HCT116 (cell line): ENCODE measurements around the gene AGAP1. TPM values are rescaled to one million over a fixed set of nuclear protein-coding genes. Genes with fewer than 3 reads are reported as not detected.

ENCODE experiments used
- ATAC-seq: fragments of 200-7000 bp; cut with Tn5 transposase; 2 replicates; pipeline ENCODE4 v1.9.1; 2020; ENCODE audit warnings: mild to moderate bottlenecking, moderate library complexity
- BruUV-seq: library from RNA; stranded (reverse); fragments of 400-500 nt; replicated peaks from 2 replicates; lab custom pipeline; 2021; lab: Mats Ljungman, UMichigan
- CTCF ChIA-PET: fragments of 300-600 bp; sonication (Branson Sonifier 250); formaldehyde crosslinking; loops from one replicate; lab custom pipeline; 2021; ENCODE audit warnings: antibody characterized with exemption; lab: Charles Lee
- POLR2A ChIA-PET: fragments of 300-600, 350-600 bp; sonication (Branson Sonifier 250); formaldehyde crosslinking; loops from one replicate; lab custom pipeline; 2021; ENCODE audit warnings: antibody characterized with exemption; lab: Charles Lee
- RAD21 ChIA-PET, 2 experiments: fragments of 300-600 bp; sonication (Branson Sonifier 250); formaldehyde crosslinking; loops; one replicate each; lab custom pipeline; 2023; ENCODE audit warnings: low total read pairs in 2 of 2; ENCODE audit not compliant: uncharacterized antibody in 2 of 2, unreplicated experiment in 2 of 2, low non-redundant PET in 1 of 2; lab: Charles Lee
- DNase-seq: peaks from one replicate; pipeline ENCODE4 v3.0.0-alpha.2; 2010; ENCODE audit warnings: low read depth, low spot score
- H2AFZ ChIP-seq: fragments of 200-600 bp; shearing (Covaris generic), sonication (generic); 2 replicates; pipeline ENCODE4 v1.6.1; 2017; ENCODE audit warnings: low read depth, mixed run types, mixed read lengths, antibody characterized with exemption, low read length; ENCODE audit not compliant: poor library complexity, severe bottlenecking
- H3K27ac ChIP-seq: 2 replicates; pipeline ENCODE4 v1.5.1; 2012; ENCODE audit warnings: low read depth, low read length
- H3K27me3 ChIP-seq: fragments of 200-600 bp; sonication (generic); 2 replicates; pipeline ENCODE4 v1.6.1; 2016; ENCODE audit warnings: mixed run types, low read length, mixed read lengths; ENCODE audit not compliant: insufficient read depth
- H3K36me3 ChIP-seq, 2 experiments: fragments of 200-500 bp in 1 of 2; fragments of 200-600 bp in 1 of 2; sonication (Bioruptor generic) in 1 of 2; sonication (generic) in 1 of 2; 2 replicates each; pipeline versions ENCODE4 v1.5.1 to v1.6.1; 2014 to 2016; ENCODE audit warnings: low read length in 2 of 2, inconsistent platforms in 1 of 2, mixed read lengths in 1 of 2, mixed run types in 1 of 2; ENCODE audit not compliant: insufficient read depth in 2 of 2, control insufficient read depth in 1 of 2
- H3K4me1 ChIP-seq, 2 experiments: fragments of 200-600 bp in 1 of 2; sonication (generic) in 1 of 2; 2 replicates each; pipeline versions ENCODE4 v1.5.1 to v1.6.1; 2012 to 2017; ENCODE audit warnings: low read length in 2 of 2, inconsistent platforms in 1 of 2, mild to moderate bottlenecking in 1 of 2, mixed read lengths in 1 of 2, mixed run types in 1 of 2, moderate library complexity in 1 of 2; ENCODE audit not compliant: insufficient read depth in 2 of 2, control insufficient read depth in 1 of 2
- H3K4me2 ChIP-seq: fragments of 200-600 bp; sonication (generic); 2 replicates; pipeline ENCODE4 v1.6.1; 2017; ENCODE audit warnings: mixed run types, low read length, mixed read lengths
- H3K4me3 ChIP-seq, 2 experiments: fragments of 200-600 bp in 1 of 2; sonication (generic) in 1 of 2; replicated peaks in 1 of 2; 2 replicates each; pipeline ENCODE4 v1.5.1; 2011 to 2016; ENCODE audit warnings: low read length in 2 of 2, control low read depth in 1 of 2, low read depth in 1 of 2, mild to moderate bottlenecking in 1 of 2, mixed read lengths in 1 of 2, mixed run types in 1 of 2
- H3K79me2 ChIP-seq: fragments of 200-600 bp; sonication (generic); 2 replicates; pipeline ENCODE4 v1.6.1; 2017; ENCODE audit warnings: mild to moderate bottlenecking, mixed run types, low read length, moderate library complexity, mixed read lengths; ENCODE audit not compliant: insufficient read depth
- H3K9ac ChIP-seq: fragments of 200-600 bp; sonication (generic); 2 replicates; pipeline ENCODE4 v1.6.1; 2016; ENCODE audit warnings: low read length, mixed read lengths
- H3K9me2 ChIP-seq: fragments of 200-600 bp; sonication (generic), shearing (Covaris generic); 2 replicates; pipeline ENCODE4 v1.6.1; 2017; ENCODE audit warnings: mixed run types, mild to moderate bottlenecking, moderate library complexity; ENCODE audit not compliant: insufficient read depth
- H3K9me3 ChIP-seq, 2 experiments: fragments of 200-500 bp in 1 of 2; fragments of 200-600 bp in 1 of 2; sonication (Bioruptor generic) in 1 of 2; sonication (generic) in 1 of 2; 2 replicates each; pipeline ENCODE4 v1.6.1; 2014 to 2017; ENCODE audit warnings: low read length in 2 of 2, mixed read lengths in 2 of 2, inconsistent platforms in 1 of 2, low read depth in 1 of 2, mild to moderate bottlenecking in 1 of 2, mixed run types in 1 of 2, moderate library complexity in 1 of 2; ENCODE audit not compliant: control insufficient read depth in 1 of 2, insufficient read depth in 1 of 2
- H4K20me1 ChIP-seq: fragments of 200-600 bp; sonication (generic), shearing (Covaris generic); 2 replicates; pipeline ENCODE4 v1.6.1; 2017; ENCODE audit warnings: mixed run types, mild to moderate bottlenecking, moderate library complexity; ENCODE audit not compliant: insufficient read depth
- ATF3 ChIP-seq: IDR thresholded peaks from 2 replicates; pipeline ENCODE4 v1.6.1; 2012
- CBX3 ChIP-seq: IDR thresholded peaks from 2 replicates; pipeline ENCODE4 v1.6.1; 2012; ENCODE audit warnings: low read depth
- CEBPB ChIP-seq: IDR thresholded peaks from 2 replicates; pipeline ENCODE4 v1.6.1; 2012; ENCODE audit warnings: low read depth
- EGR1 ChIP-seq: IDR thresholded peaks from 2 replicates; pipeline ENCODE4 v1.6.1; 2012; ENCODE audit warnings: low read depth
- ELF1 ChIP-seq: IDR thresholded peaks from 2 replicates; pipeline ENCODE4 v1.6.1; 2012; ENCODE audit warnings: low read depth, borderline replicate concordance
- EZH2 ChIP-seq: fragments of 200-600 bp; sonication (generic); IDR thresholded peaks from 2 replicates; pipeline ENCODE4 v1.6.1; 2017; ENCODE audit warnings: antibody characterized with exemption, mixed run types
- FOSL1 ChIP-seq: IDR thresholded peaks from 2 replicates; pipeline ENCODE4 v1.6.1; 2012; ENCODE audit warnings: low read depth
- JUND ChIP-seq: IDR thresholded peaks from 2 replicates; pipeline ENCODE4 v1.6.1; 2012
- MAX ChIP-seq: IDR thresholded peaks from 2 replicates; pipeline ENCODE4 v1.6.1; 2012
- POLR2A ChIP-seq: IDR thresholded peaks from 2 replicates; pipeline ENCODE4 v1.7.0; 2011; ENCODE audit warnings: borderline replicate concordance; ENCODE audit not compliant: insufficient read depth, insufficient read length; ENCODE audit errors: extremely low read depth
- RAD21 ChIP-seq: IDR thresholded peaks from 2 replicates; pipeline ENCODE4 v1.6.1; 2012; ENCODE audit warnings: low read depth, mild to moderate bottlenecking
- REST ChIP-seq: IDR thresholded peaks from 2 replicates; pipeline ENCODE4 v1.6.1; 2012; ENCODE audit warnings: low read depth
- SIN3A ChIP-seq: IDR thresholded peaks from 2 replicates; pipeline ENCODE4 v1.6.1; 2012; ENCODE audit warnings: low read depth
- SP1 ChIP-seq: IDR thresholded peaks from 2 replicates; pipeline ENCODE4 v1.6.1; 2012; ENCODE audit warnings: low read depth
- SRF ChIP-seq: IDR thresholded peaks from 2 replicates; pipeline ENCODE4 v1.6.1; 2012; ENCODE audit warnings: low read depth
- TCF7L2 ChIP-seq: IDR thresholded peaks from 2 replicates; pipeline ENCODE4 v1.7.0; 2011; ENCODE audit warnings: borderline replicate concordance, inconsistent platforms; ENCODE audit not compliant: insufficient read depth, insufficient read length; ENCODE audit errors: extremely low read depth
- YY1 ChIP-seq: IDR thresholded peaks from 2 replicates; pipeline ENCODE4 v1.6.1; 2011; ENCODE audit warnings: low read length, low read depth, moderate library complexity, mild to moderate bottlenecking; ENCODE audit not compliant: insufficient replicate concordance; ENCODE audit errors: extremely low read depth
- ZBTB33 ChIP-seq: IDR thresholded peaks from 2 replicates; pipeline ENCODE4 v1.6.1; 2011; ENCODE audit warnings: mild to moderate bottlenecking, low read length, moderate library complexity; ENCODE audit not compliant: insufficient replicate concordance; ENCODE audit errors: extremely low read depth
- ZFX ChIP-seq: fragments of 450-650 bp; IDR thresholded peaks from 2 replicates; pipeline ENCODE4 v1.6.1; 2017
- ZNF274 ChIP-seq: fragments of 200-500 bp; sonication (Bioruptor generic); IDR thresholded peaks from 2 replicates; pipeline ENCODE4 v1.6.1; 2014; ENCODE audit warnings: mild to moderate bottlenecking, low read depth, low read length, inconsistent platforms
- intact Hi-C: fragments of 100-400 bp; cut with micrococcal nuclease; formaldehyde crosslinking; loops from 2 replicates; pipeline ENCODE4 v1.10.0; 2022
- total RNA-seq: library from RNA; stranded (reverse); gene quantifications from one replicate; pipeline ENCODE4 v1.2.1, GENCODE V29; 2021; ENCODE audit not compliant: unreplicated experiment

AGAP1 gene
- total RNA-seq, 1 experiment from 2014 or later, result 43.8 TPM

GRCh38 chr2:235626658-235627057 is 132.8 kb downstream of the AGAP1 start:
- Histone ChIP-seq H3K4me2 (no peak overlapping the region), H4K20me1 (peaks cover 10% of the 10 kb centered on the region), H3K4me1 (no peaks in the 10 kb centered on the region), H3K4me3 (no peak overlapping the region), H3K36me3 (no peaks in the 10 kb centered on the region), H2AFZ (no peak overlapping the region), H3K79me2 (peaks cover 89% of the 10 kb centered on the region), H3K27ac (no peak overlapping the region), H3K27me3 (no peaks in the 10 kb centered on the region), H3K9me3 (no peaks in the 10 kb centered on the region; a peak in 1 of 4 replicates), H3K9ac (no peak overlapping the region), H3K9me2 (no peaks in the 10 kb centered on the region)
- POLR2A ChIA-PET, result no interaction called here
- BruUV-seq, result no TSS peak
- RAD21 ChIA-PET, result no interaction called here
- TF ChIP-seq ATF3, result no peak
- TF ChIP-seq YY1, result no peak
- TF ChIP-seq SRF, result no peak
- no peak for TF ChIP-seq TCF7L2
- TF ChIP-seq CBX3, result no peak
- no peak for TF ChIP-seq ZFX
- no peak for TF ChIP-seq ELF1
- no peak for TF ChIP-seq SIN3A
- no peak for TF ChIP-seq MAX
- no peak for TF ChIP-seq EGR1
- no peak for TF ChIP-seq POLR2A
- no peak for TF ChIP-seq CEBPB
- TF ChIP-seq EZH2, result no peak
- no peak for TF ChIP-seq RAD21
- TF ChIP-seq REST, result no peak
- no peak for TF ChIP-seq ZNF274
- no peak for TF ChIP-seq SP1
- no peak for TF ChIP-seq JUND
- no peak for TF ChIP-seq ZBTB33
- no peak for TF ChIP-seq FOSL1
- intact Hi-C loops, result no loop called here
- ATAC-seq (no peak), DNase-seq (no peak)
- CTCF ChIA-PET, result no interaction called here
